HEK293T (cell line): ENCODE data around the gene RNLS.

ENCODE experiments used
- CTCF ChIA-PET: fragments of 350-600 bp; formaldehyde crosslinking; extraction: SDS; loops from one replicate; lab custom pipeline; 2021; ENCODE audit warnings: antibody characterized with exemption, inconsistent platforms; lab: Yijun Ruan, JAX
- POLR2A ChIA-PET: fragments of 350-600 bp; formaldehyde crosslinking; extraction: SDS; loops from one replicate; lab custom pipeline; 2020; ENCODE audit warnings: antibody characterized with exemption, inconsistent platforms; lab: Yijun Ruan, JAX
- DNase-seq: peaks from one replicate; pipeline ENCODE4 v3.0.0; 2012; ENCODE audit warnings: mixed read lengths; ENCODE audit errors: extremely low spot score
- ARNT ChIP-seq: fragments of 450-650 bp; IDR thresholded peaks from 2 replicates; pipeline ENCODE4 v1.6.1; 2017; ENCODE audit warnings: mild to moderate bottlenecking
- BHLHE40 ChIP-seq: fragments of 450-650 bp; IDR thresholded peaks from 2 replicates; pipeline ENCODE4 v1.6.1; 2016; ENCODE audit warnings: mild to moderate bottlenecking, moderate library complexity, borderline replicate concordance
- CTBP1 ChIP-seq: fragments of 450-650 bp; IDR thresholded peaks from 2 replicates; pipeline ENCODE4 v1.6.1; 2016; ENCODE audit warnings: borderline replicate concordance
- ELF4 ChIP-seq: fragments of 450-650 bp; IDR thresholded peaks from 2 replicates; pipeline ENCODE4 v1.6.1; 2017; ENCODE audit warnings: antibody characterized with exemption
- FOXA1 ChIP-seq: fragments of 450-650 bp; IDR thresholded peaks from 2 replicates; pipeline ENCODE4 v1.6.1; 2016; ENCODE audit warnings: mild to moderate bottlenecking
- FOXK2 ChIP-seq: fragments of 450-650 bp; IDR thresholded peaks from 2 replicates; pipeline ENCODE4 v1.6.1; 2016; ENCODE audit warnings: mild to moderate bottlenecking
- FOXM1 ChIP-seq: fragments of 450-650 bp; IDR thresholded peaks from 2 replicates; pipeline ENCODE4 v1.6.1; 2017; ENCODE audit warnings: mild to moderate bottlenecking, borderline replicate concordance
- HDGF ChIP-seq: fragments of 450-650 bp; IDR thresholded peaks from 2 replicates; pipeline ENCODE4 v1.6.1; 2017; ENCODE audit warnings: antibody characterized with exemption, borderline replicate concordance
- L3MBTL2 ChIP-seq: fragments of 450-650 bp; conservative IDR thresholded peaks from 2 replicates; pipeline ENCODE4 v1.6.1; 2016; ENCODE audit warnings: mild to moderate bottlenecking
- LEF1 ChIP-seq: fragments of 450-650 bp; IDR thresholded peaks from 2 replicates; pipeline ENCODE4 v1.6.1; 2017; ENCODE audit warnings: mild to moderate bottlenecking, borderline replicate concordance
- NFRKB ChIP-seq: fragments of 450-650 bp; IDR thresholded peaks from 2 replicates; pipeline ENCODE4 v1.6.1; 2016; ENCODE audit warnings: mild to moderate bottlenecking, moderate library complexity
- SP1 ChIP-seq: fragments of 450-650 bp; IDR thresholded peaks from 2 replicates; pipeline ENCODE4 v1.6.1; 2017
- SUZ12 ChIP-seq: fragments of 450-650 bp; IDR thresholded peaks from 2 replicates; pipeline ENCODE4 v1.6.1; 2016; ENCODE audit warnings: mild to moderate bottlenecking
- TARDBP ChIP-seq: fragments of 450-650 bp; IDR thresholded peaks from 2 replicates; pipeline ENCODE4 v1.6.1; 2016
- ZNF384 ChIP-seq: fragments of 450-650 bp; IDR thresholded peaks from 2 replicates; pipeline ENCODE4 v1.6.1; 2016
- TF ChIP-seq, protein P1 (sequence below): fragments of 450-650 bp; IDR thresholded peaks from 2 replicates; pipeline ENCODE4 v1.6.1; 2016

Gene RNLS

GRCh38 chr10:88424881-88425280 lies 158.2 kb downstream of the RNLS start:
- TF ChIP-seq, protein P1, sequence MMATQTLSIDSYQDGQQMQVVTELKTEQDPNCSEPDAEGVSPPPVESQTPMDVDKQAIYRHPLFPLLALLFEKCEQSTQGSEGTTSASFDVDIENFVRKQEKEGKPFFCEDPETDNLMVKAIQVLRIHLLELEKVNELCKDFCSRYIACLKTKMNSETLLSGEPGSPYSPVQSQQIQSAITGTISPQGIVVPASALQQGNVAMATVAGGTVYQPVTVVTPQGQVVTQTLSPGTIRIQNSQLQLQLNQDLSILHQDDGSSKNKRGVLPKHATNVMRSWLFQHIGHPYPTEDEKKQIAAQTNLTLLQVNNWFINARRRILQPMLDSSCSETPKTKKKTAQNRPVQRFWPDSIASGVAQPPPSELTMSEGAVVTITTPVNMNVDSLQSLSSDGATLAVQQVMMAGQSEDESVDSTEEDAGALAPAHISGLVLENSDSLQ = no peak
- no peak for TF ChIP-seq FOXK2
- TF ChIP-seq CTBP1 = no peak
- TF ChIP-seq NFRKB = no peak
- no peak for TF ChIP-seq FOXA1
- no peak for TF ChIP-seq FOXM1
- no peak for TF ChIP-seq SP1
- no peak for TF ChIP-seq ARNT
- no peak for DNase-seq
- ChIA-PET POLR2A (no interaction called here), CTCF (no interaction called here)

GRCh38 chr10:88423732-88424131 lies 159.4 kb downstream of the RNLS start:
- CTCF ChIA-PET = no interaction called here
- TF ChIP-seq SP1 = no peak
- TF ChIP-seq, protein P1 = no peak
- TF ChIP-seq ZNF384 = no peak
- no peak for TF ChIP-seq BHLHE40
- no peak for TF ChIP-seq FOXK2
- POLR2A ChIA-PET = no interaction called here

DNA sequence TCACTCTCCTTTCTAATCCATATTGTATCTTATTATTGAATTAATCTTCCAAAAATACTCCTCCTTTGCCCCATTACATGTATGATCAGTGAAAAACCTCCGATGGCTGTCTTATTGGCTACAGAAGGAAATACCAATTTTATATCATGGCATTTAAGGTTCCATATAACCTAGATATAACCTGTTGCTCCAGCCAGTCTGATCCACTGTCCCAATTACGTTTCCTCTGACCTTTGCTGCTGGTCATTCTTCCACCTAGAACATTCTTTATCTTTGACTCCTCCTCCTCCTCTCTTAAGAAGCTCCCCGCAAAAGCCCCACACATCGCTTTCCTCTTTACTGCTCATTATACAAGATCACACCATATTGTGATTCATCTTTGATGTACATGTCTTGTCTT lies 161.5 kb downstream of the RNLS start:
- no peak for DNase-seq
- TF ChIP-seq LEF1 (no peak), ARNT (no peak), FOXK2 (no peak), SP1 (no peak), ELF4 (no peak), FOXA1 (no peak), TARDBP (no peak), HDGF (no peak), CTBP1 (no peak), FOXM1 (no peak), SUZ12 (no peak), BHLHE40 (no peak), L3MBTL2 (no peak), NFRKB (no peak), ZNF384 (no peak)
- TF ChIP-seq, protein P1 = no peak
- POLR2A ChIA-PET = no interaction called here
- CTCF ChIA-PET = no interaction called here

More at GRCh38 chr10:88423732-88424131, 159.4 kb downstream of the RNLS start:
- no peak for DNase-seq

GRCh38 chr10:88418871-88419270 lies 164.2 kb downstream of the RNLS start:
- CTCF ChIA-PET = no interaction called here
- no peak for TF ChIP-seq HDGF
- no peak for TF ChIP-seq BHLHE40
- no peak for TF ChIP-seq FOXA1
- TF ChIP-seq SP1 = no peak
- TF ChIP-seq, protein P1 = no peak
- TF ChIP-seq NFRKB = no peak
- TF ChIP-seq FOXM1 = no peak
- POLR2A ChIA-PET = no interaction called here
- no peak for DNase-seq

DNA sequence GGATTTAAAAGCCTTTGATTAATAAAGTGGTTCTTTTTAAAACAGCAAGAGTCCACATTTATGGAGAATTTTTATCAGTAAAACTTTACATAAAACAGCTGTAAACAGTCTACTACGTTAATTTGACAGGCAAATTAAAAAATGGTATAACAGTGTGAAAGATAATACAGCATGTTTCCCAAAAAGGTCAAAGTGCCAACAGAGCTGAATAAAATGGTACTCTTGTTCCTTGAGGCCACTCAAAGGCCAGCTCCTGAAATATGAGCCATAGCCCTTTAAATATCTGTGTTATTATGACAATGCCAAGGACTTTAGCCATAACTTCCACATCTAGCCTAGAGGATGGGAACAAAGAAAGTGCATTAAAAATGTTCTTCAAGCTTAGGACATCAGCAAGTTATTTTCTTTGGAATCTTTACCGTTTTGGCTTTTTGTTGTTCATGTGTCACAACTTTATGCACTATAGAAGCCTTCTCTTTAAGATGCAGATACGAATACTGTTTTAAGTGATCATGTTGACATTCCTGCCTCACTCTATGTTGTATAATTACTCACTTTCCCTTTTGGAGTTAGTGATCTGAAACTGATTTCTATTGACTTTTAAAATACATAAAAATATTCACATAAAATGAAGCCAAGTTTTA lies 165.6 kb downstream of the RNLS start:
- ChIA-PET POLR2A (no interaction called here), CTCF (interaction anchor here (0.6 kb wide), 2 partner anchors 106 to 318 kb away, joined by 3 to 10 read pairs; no protein-coding TSS in a partner anchor)
- no peak for TF ChIP-seq BHLHE40
- no peak for TF ChIP-seq NFRKB
- no peak for TF ChIP-seq ARNT
- no peak for TF ChIP-seq FOXK2
- DNase-seq = no peak

DNA sequence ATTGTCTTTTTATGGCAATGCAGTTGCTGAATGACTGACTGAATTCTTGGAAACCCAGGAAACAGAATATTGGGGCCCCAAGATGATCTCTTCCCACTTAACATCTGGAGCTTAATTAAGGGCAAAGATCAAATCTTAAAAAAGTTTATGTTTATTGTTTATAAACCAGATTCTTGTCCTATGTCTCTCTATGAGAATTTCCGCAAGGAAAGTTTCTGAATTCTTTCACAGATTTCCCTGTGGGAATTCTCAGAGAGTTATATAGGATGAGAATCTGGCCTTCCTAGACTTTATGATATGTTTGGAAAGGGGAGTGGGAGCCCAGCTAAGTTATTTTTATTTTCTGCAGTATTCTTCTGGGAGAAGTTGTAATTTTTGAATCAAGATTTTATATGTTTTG lies 166.3 kb downstream of the RNLS start:
- ChIA-PET CTCF (no interaction called here), POLR2A (no interaction called here)
- DNase-seq = no peak
- TF ChIP-seq CTBP1 (no peak), FOXK2 (no peak), ELF4 (no peak), HDGF (no peak), ARNT (no peak), NFRKB (no peak), LEF1 (no peak), FOXA1 (no peak), ZNF384 (no peak), SP1 (no peak), TARDBP (no peak), SUZ12 (no peak), BHLHE40 (no peak)
- TF ChIP-seq, protein P1 = no peak
